IPS-NIHi7 (cell line): ENCODE measurements around the gene INAVA.

ENCODE experiments used
- DNase-seq: peaks from one replicate; pipeline ENCODE4 v3.0.0; 2012; ENCODE audit warnings: mixed read lengths; ENCODE audit errors: extremely low spot score

INAVA gene

GRCh38 chr1:200894712-200895442 lies at the start of gene INAVA:
Gene INAVA (plus strand): TSS chr1:200894900. CDS start chr1:200898401, 3,501 bp downstream.
- no peak for DNase-seq

GRCh38 chr1:200845360-200845759 lies 49.3 kb upstream of the INAVA start:
- DNase-seq = no peak

GRCh38 chr1:200846398-200846797 lies 48.3 kb upstream of the INAVA start:
- no peak for DNase-seq

GRCh38 chr1:200849430-200849829 lies 45.3 kb upstream of the INAVA start:
- DNase-seq = no peak

GRCh38 chr1:200850554-200850953 lies 44.1 kb upstream of the INAVA start:
- no peak for DNase-seq

- DNase-seq = no peak
These were observed 37.9 kb upstream of the INAVA start for GRCh38 chr1:200856716-200857357.

- no peak for DNase-seq
These were observed 36.9 kb upstream of the INAVA start for GRCh38 chr1:200857804-200858203.

GRCh38 chr1:200861937-200862647 lies 32.6 kb upstream of the INAVA start:
- no peak for DNase-seq

- DNase-seq = no peak
These were observed 31.8 kb upstream of the INAVA start for GRCh38 chr1:200862713-200863415.

- no peak for DNase-seq
These were observed 28.6 kb upstream of the INAVA start for GRCh38 chr1:200866116-200866515.

- no peak for DNase-seq
These were observed 28.2 kb upstream of the INAVA start for GRCh38 chr1:200866521-200866920.

- DNase-seq = no peak
These were observed 27.5 kb upstream of the INAVA start for GRCh38 chr1:200867018-200867811.

GRCh38 chr1:200869376-200869752 lies 25.3 kb upstream of the INAVA start:
- no peak for DNase-seq

- DNase-seq = no peak
These were observed 24.8 kb upstream of the INAVA start for GRCh38 chr1:200869753-200870391.

- no peak for DNase-seq
These were observed 22.1 kb upstream of the INAVA start, which contains the start of gene GPR25 for GRCh38 chr1:200872446-200873115. Gene GPR25 (plus strand): TSS chr1:200872981. CDS start chr1:200873038, 57 bp downstream.

GRCh38 chr1:200873116-200873670 lies 21.5 kb upstream of the INAVA start:
- DNase-seq = no peak

GRCh38 chr1:200873671-200874397 lies 20.9 kb upstream of the INAVA start:
- DNase-seq = no peak

- DNase-seq = no peak
These were observed 20.0 kb upstream of the INAVA start for GRCh38 chr1:200874694-200875093.

GRCh38 chr1:200875416-200875815 lies 19.3 kb upstream of the INAVA start:
- DNase-seq = no peak
